B cell (primary cell): ENCODE measurements around the gene ARHGAP4. TPM values are rescaled to one million over a fixed set of nuclear protein-coding genes. Genes with fewer than 3 reads are reported as not detected.

Experiments used
- ATAC-seq: fragments of 200-7000 bp; cut with Tn5 transposase; one replicate; pipeline ENCODE4 v1.10.0; 2021; ENCODE audit warnings: low read depth, mild to moderate bottlenecking, moderate number of reproducible peaks, moderate library complexity
- CTCF ChIA-PET: fragments of 350-600 bp; sonication (Branson Sonifier 250); formaldehyde crosslinking; loops from one replicate; lab custom pipeline; 2021; ENCODE audit warnings: antibody characterized with exemption, inconsistent platforms; lab: Charles Lee
- POLR2A ChIA-PET: fragments of 350-600 bp; sonication (Branson Sonifier 250); formaldehyde crosslinking; loops from one replicate; lab custom pipeline; 2021; ENCODE audit warnings: antibody characterized with exemption; lab: Charles Lee
- DNase-seq: peaks from one replicate; pipeline ENCODE4 v3.0.0; 2013
- H2AFZ ChIP-seq: 2 replicates; pipeline ENCODE4 v1.6.1; 2012; ENCODE audit warnings: mild to moderate bottlenecking, low read depth, low read length; ENCODE audit not compliant: insufficient read depth, poor library complexity, severe bottlenecking
- H3K27ac ChIP-seq, 2 donors: 1 replicate in 1 of 2; 2 replicates in 1 of 2; pipeline ENCODE4 v1.5.1; 2012 to 2013; ENCODE audit warnings: low read length in 2 of 2, mild to moderate bottlenecking in 2 of 2, moderate library complexity in 1 of 2
- H3K27me3 ChIP-seq, 4 experiments: fragments of 200-600 bp in 1 of 4; sonication (generic) in 1 of 4; replicated peaks in 1 of 4; 1 replicate in 2 of 4; 2 replicates in 2 of 4; pipeline versions ENCODE4 v1.6.1 to v1.7.0; 2013 to 2016; ENCODE audit warnings: low read length in 3 of 4, mild to moderate bottlenecking in 2 of 4, mixed read lengths in 1 of 4, moderate library complexity in 1 of 4; ENCODE audit not compliant: insufficient read depth in 4 of 4, control insufficient read depth in 3 of 4; ENCODE audit errors: control extremely low read depth in 1 of 4
- H3K36me3 ChIP-seq, 2 experiments: replicated peaks in 1 of 2; 1 replicate in 1 of 2; 2 replicates in 1 of 2; pipeline versions ENCODE4 v1.6.1 to v1.7.1; 2013; ENCODE audit warnings: low read length in 1 of 2; ENCODE audit not compliant: insufficient read depth in 2 of 2, control insufficient read depth in 1 of 2; ENCODE audit errors: control extremely low read depth in 1 of 2, extremely low read depth in 1 of 2
- H3K4me1 ChIP-seq, 2 donors: fragments of 200-600 bp in 1 of 2; sonication (generic) in 1 of 2; 1 replicate in 1 of 2; 2 replicates in 1 of 2; pipeline versions ENCODE4 v1.5.1 to v1.6.1; 2013 to 2017; ENCODE audit warnings: low read length in 2 of 2; ENCODE audit not compliant: control insufficient read depth in 2 of 2, insufficient read depth in 2 of 2
- H3K4me2 ChIP-seq: replicated peaks from 2 replicates; pipeline ENCODE3; 2012; ENCODE audit warnings: mild to moderate bottlenecking, low read depth, low read length; ENCODE audit not compliant: poor library complexity, severe bottlenecking
- H3K4me3 ChIP-seq, 5 experiments: fragments of 200-600 bp in 1 of 5; sonication (generic) in 1 of 5; 1 replicate in 3 of 5; 2 replicates in 2 of 5; pipeline versions ENCODE4 v1.5.1 to v1.7.0; 2011 to 2016; ENCODE audit warnings: low read length in 4 of 5, mild to moderate bottlenecking in 4 of 5, low read depth in 2 of 5, control low read depth in 1 of 5, moderate library complexity in 1 of 5; ENCODE audit not compliant: insufficient read depth in 1 of 5; ENCODE audit errors: control extremely low read depth in 1 of 5, extremely low read depth in 1 of 5
- H3K79me2 ChIP-seq: fragments of 200-600 bp; sonication (generic); one replicate; pipeline ENCODE4 v1.6.0; 2016; ENCODE audit warnings: low read length; ENCODE audit not compliant: control insufficient read depth, insufficient read depth
- H3K9ac ChIP-seq: fragments of 200-600 bp; sonication (generic); 2 replicates; pipeline ENCODE4 v1.6.1; 2017; ENCODE audit warnings: mild to moderate bottlenecking, low read length, moderate library complexity
- H3K9me3 ChIP-seq, 3 donors: one replicate each; pipeline versions ENCODE4 v1.6.1 to v1.7.1; 2013; ENCODE audit warnings: low read length in 2 of 3; ENCODE audit not compliant: control insufficient read depth in 2 of 3, insufficient read depth in 1 of 3; ENCODE audit errors: control extremely low read depth in 1 of 3
- H4K20me1 ChIP-seq: 2 replicates; pipeline ENCODE4 v1.6.0; 2012; ENCODE audit warnings: mild to moderate bottlenecking, low read length; ENCODE audit not compliant: insufficient read depth, control insufficient read depth, poor library complexity, severe bottlenecking
- H3K27ac Mint-ChIP-seq: one replicate; pipeline ENCODE4 v1.8.0; 2021; ENCODE audit warnings: mixed read lengths
- H3K27me3 Mint-ChIP-seq: one replicate; pipeline ENCODE4 v1.8.0; 2021; ENCODE audit warnings: mixed read lengths
- H3K4me1 Mint-ChIP-seq: one replicate; pipeline ENCODE4 v1.8.0; 2021; ENCODE audit warnings: mixed read lengths
- H3K4me3 Mint-ChIP-seq: one replicate; pipeline ENCODE4 v1.8.0; 2021; ENCODE audit warnings: mixed read lengths
- H3K9me3 Mint-ChIP-seq: one replicate; pipeline ENCODE4 v1.8.0; 2022; ENCODE audit warnings: mixed read lengths; ENCODE audit not compliant: insufficient read depth
- CTCF ChIP-seq: fragments of 200-600 bp; IDR thresholded peaks from one replicate; pipeline ENCODE4 v1.8.0; 2022; ENCODE audit warnings: antibody characterized with exemption, mild to moderate bottlenecking
- EZH2 ChIP-seq: IDR thresholded peaks from 2 replicates; pipeline ENCODE4 v1.6.1; 2012; ENCODE audit warnings: borderline replicate concordance, low read depth, mild to moderate bottlenecking, moderate library complexity, low read length; ENCODE audit not compliant: insufficient read depth, poor library complexity, severe bottlenecking
- WGBS: methylation state at CpG from one replicate; pipeline ENCODE4 v1.1.5; 2013; ENCODE audit warnings: missing lambda C conversion rate; ENCODE audit not compliant: insufficient coverage; 5-methylcytosine and 5-hydroxymethylcytosine counted together
- intact Hi-C: fragments of 100-400 bp; cut with micrococcal nuclease; formaldehyde crosslinking; loops from one replicate; pipeline ENCODE4 v1.10.0; 2022
- polyA plus RNA-seq: library from polyadenylated mRNA; depleted of rRNA; stranded (reverse); fragments of >200 nt; gene quantifications from 2 replicates; pipeline ENCODE4 v1.2.3, GENCODE V29; 2012
- total RNA-seq, 2 donors: library from RNA; stranded (reverse); fragments of 120-200 nt in 1 of 2; gene quantifications; 1 replicate in 1 of 2; 2 replicates in 1 of 2; pipeline versions ENCODE4 v1.2.3 to v1.2.4, GENCODE V29; 2013 to 2022

ARHGAP4 gene
- total and polyA plus RNA-seq, 2 donors (not counting 1 experiment from before 2014, with no cell fraction given): 242 to 711 TPM

- ATAC-seq (no peak), DNase-seq (no peak)
- Mint-ChIP-seq H3K9me3 (no peaks in the 10 kb centered on the region), H3K4me3 (no peak overlapping the region), H3K27ac (peak overlapping the region; percentile 26), H3K27me3 (no peaks in the 10 kb centered on the region), H3K4me1 (peaks cover 17% of the 10 kb centered on the region)
- H3K9ac ChIP-seq: no peak overlapping the region
- peaks cover 0 to 23% of the 10 kb centered on the region in 2 experiments for H3K36me3 ChIP-seq
- no peak overlapping the region for H3K27ac ChIP-seq
- 98% methylated on average over 6 of the region's 24 CpGs for WGBS
- peaks cover 14% of the 10 kb centered on the region for H3K79me2 ChIP-seq
- H3K4me2 ChIP-seq: no peak overlapping the region
- H3K27me3 ChIP-seq: no peaks in the 10 kb centered on the region
- H4K20me1 ChIP-seq: no peaks in the 10 kb centered on the region
- intact Hi-C loops: no loop called here
- no peak for TF ChIP-seq EZH2
- TF ChIP-seq CTCF: no peak
- H3K4me3 ChIP-seq: no peak overlapping the region
- H3K4me1 ChIP-seq: peaks cover 12 to 45% of the 10 kb centered on the region in 2 donors
- ChIA-PET POLR2A (interaction anchor here (1.0 to 5.8 kb wide), 2 partner anchors 20 to 25 kb away, joined by 4 to 58 read pairs; partner anchors contain the start of gene ARHGAP4), CTCF (interaction anchor here (0.7 to 15.4 kb wide), 14 partner anchors 10 to 1003 kb away, joined by 3 to 325 read pairs (median 4); partner anchors contain the start of genes ARHGAP4, IDH3G, NAA10 and PLXNB3)
- no peaks in the 10 kb centered on the region for H3K9me3 ChIP-seq
- no peak overlapping the region for H2AFZ ChIP-seq
Measured at GRCh38 chrX:153945956-153946943, 20.2 kb upstream of the ARHGAP4 start.
